Measurements from ENCODE around the gene RPS6KA4.

The RPS6KA4 gene

DNA sequence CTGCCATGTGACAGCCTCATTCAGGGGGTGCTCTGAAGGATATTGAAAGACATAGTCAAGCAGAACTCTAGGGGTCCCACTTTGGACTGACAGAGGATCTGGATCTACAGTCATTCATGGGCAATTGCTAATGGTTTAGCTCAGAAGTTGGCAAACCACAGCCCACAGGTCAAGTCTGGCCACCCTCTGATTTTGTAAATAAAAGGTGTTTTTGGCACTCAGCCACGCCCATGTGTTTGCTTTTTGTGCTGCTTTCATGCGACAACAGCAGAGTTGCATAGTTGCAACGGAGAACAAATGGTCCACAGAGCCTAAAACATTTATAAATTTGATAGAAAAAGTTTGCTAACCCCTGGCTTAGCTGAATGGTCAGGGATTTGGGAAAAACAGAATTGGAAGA is 41.7 kb downstream of the RPS6KA4 start:
- Histone ChIP-seq H3K27me3 (ENCODE audit: insufficient read depth, low read length) (no peaks in the 10 kb centered on the region; the same call in 1 of the 2 replicates), H3K9me3 (ENCODE audit: low read length) (no peaks in the 10 kb centered on the region), H3K79me2 (ENCODE audit: insufficient read depth, low read length) (no peaks in the 10 kb centered on the region), H4K20me1 (ENCODE audit: insufficient read depth, low read length) (no peaks in the 10 kb centered on the region), H3K4me2 (ENCODE audit: low read length) (no peak overlapping the region), H2AFZ (ENCODE audit: low read length) (no peak overlapping the region), H3K4me3 (ENCODE audit: low read depth, low read length, poor library complexity, severe bottlenecking) (no peak overlapping the region), H3K27ac (ENCODE audit: low read depth, low read length, poor library complexity, severe bottlenecking) (no peak overlapping the region), H3K9ac (ENCODE audit: low read length) (no peak overlapping the region), H3F3A (ENCODE audit: insufficient read depth, low read length) (no peaks in the 10 kb centered on the region), H3K4me1 (ENCODE audit: insufficient read depth, low read length, severe bottlenecking) (no peaks in the 10 kb centered on the region), H3K36me3 (ENCODE audit: insufficient read depth, low read length) (no peaks in the 10 kb centered on the region), H3K9me2 (ENCODE audit: low read depth, low read length) (no peaks in the 10 kb centered on the region)
- no peak for TF ChIP-seq CTCF (IDR thresholded peaks at IDR 0.05; ENCODE audit: low read length)
- TF ChIP-seq EZH2 (IDR thresholded peaks at IDR 0.05; ENCODE audit: borderline replicate concordance, low read length) = no peak

- TF ChIP-seq CTCF (IDR thresholded peaks at IDR 0.05; ENCODE audit: low read length) = no peak
- Histone ChIP-seq H3K4me1 (ENCODE audit: insufficient read depth, low read length, severe bottlenecking) (no peaks in the 10 kb centered on the region), H3K9me2 (ENCODE audit: low read depth, low read length) (no peaks in the 10 kb centered on the region), H3K27ac (ENCODE audit: low read depth, low read length, poor library complexity, severe bottlenecking) (no peak overlapping the region), H3K9me3 (ENCODE audit: low read length) (no peaks in the 10 kb centered on the region), H3K9ac (ENCODE audit: low read length) (no peak overlapping the region), H4K20me1 (ENCODE audit: insufficient read depth, low read length) (no peaks in the 10 kb centered on the region), H3K4me3 (ENCODE audit: low read depth, low read length, poor library complexity, severe bottlenecking) (no peak overlapping the region), H3K36me3 (ENCODE audit: insufficient read depth, low read length) (no peaks in the 10 kb centered on the region), H3K79me2 (ENCODE audit: insufficient read depth, low read length) (no peaks in the 10 kb centered on the region), H2AFZ (ENCODE audit: low read length) (no peak overlapping the region), H3K4me2 (ENCODE audit: low read length) (no peak overlapping the region), H3F3A (ENCODE audit: insufficient read depth, low read length) (no peaks in the 10 kb centered on the region), H3K27me3 (ENCODE audit: insufficient read depth, low read length) (no peaks in the 10 kb centered on the region; the same call in 1 of the 2 replicates)
These were observed 42.8 kb downstream of the RPS6KA4 start for GRCh38 chr11:64401775-64402174.

GRCh38 chr11:64403106-64403505 is 44.1 kb downstream of the RPS6KA4 start:
- Histone ChIP-seq H2AFZ (ENCODE audit: low read length) (no peak overlapping the region), H3K79me2 (ENCODE audit: insufficient read depth, low read length) (no peaks in the 10 kb centered on the region), H3K9me3 (ENCODE audit: low read length) (no peaks in the 10 kb centered on the region), H3K36me3 (ENCODE audit: insufficient read depth, low read length) (no peaks in the 10 kb centered on the region), H3K27me3 (ENCODE audit: insufficient read depth, low read length) (no peaks in the 10 kb centered on the region; the same call in 1 of the 2 replicates), H3K9ac (ENCODE audit: low read length) (no peak overlapping the region), H3K4me1 (ENCODE audit: insufficient read depth, low read length, severe bottlenecking) (no peaks in the 10 kb centered on the region), H3K9me2 (ENCODE audit: low read depth, low read length) (no peaks in the 10 kb centered on the region), H3K4me2 (ENCODE audit: low read length) (no peak overlapping the region), H3F3A (ENCODE audit: insufficient read depth, low read length) (no peaks in the 10 kb centered on the region), H4K20me1 (ENCODE audit: insufficient read depth, low read length) (no peaks in the 10 kb centered on the region), H3K27ac (ENCODE audit: low read depth, low read length, poor library complexity, severe bottlenecking) (no peak overlapping the region), H3K4me3 (ENCODE audit: low read depth, low read length, poor library complexity, severe bottlenecking) (no peak overlapping the region)
- TF ChIP-seq CTCF (IDR thresholded peaks at IDR 0.05; ENCODE audit: low read length) (no peak), EZH2 (IDR thresholded peaks at IDR 0.05; ENCODE audit: borderline replicate concordance, low read length) (no peak)

Measured in OCI-LY1 (cell line).